Panc1 (cell line): ENCODE measurements around the gene DDX11. TPM values are rescaled to one million over a fixed set of nuclear protein-coding genes. Genes with fewer than 3 reads are reported as not detected.

Experiments used
- ATAC-seq: fragments of 200-7000 bp; cut with Tn5 transposase; 2 replicates; pipeline ENCODE4 v1.9.1; 2020; ENCODE audit warnings: mild to moderate bottlenecking, moderate library complexity
- BruUV-seq: library from RNA; stranded (reverse); fragments of 400-500 nt; replicated peaks from 2 replicates; lab custom pipeline; 2021; lab: Mats Ljungman, UMichigan
- CTCF ChIA-PET: fragments of 300-600 bp; sonication (Branson Sonifier 250); formaldehyde crosslinking; loops from one replicate; lab custom pipeline; 2022; ENCODE audit warnings: antibody characterized with exemption; lab: Charles Lee
- POLR2A ChIA-PET: fragments of 300-600 bp; sonication (Branson Sonifier 250); formaldehyde crosslinking; loops from one replicate; lab custom pipeline; 2022; ENCODE audit warnings: antibody characterized with exemption; lab: Charles Lee
- DNase-seq: peaks from one replicate; pipeline ENCODE4 v3.0.0-alpha.2; 2010; ENCODE audit warnings: low read depth, low spot score
- H3K27ac ChIP-seq: 2 replicates; pipeline ENCODE4 v1.5.1; 2011; ENCODE audit warnings: mild to moderate bottlenecking, low read length, inconsistent platforms
- H3K27me3 ChIP-seq: fragments of 200-500 bp; sonication (Bioruptor generic); 2 replicates; pipeline ENCODE4 v1.6.0; 2014; ENCODE audit warnings: low read length, inconsistent platforms; ENCODE audit not compliant: control insufficient read depth, insufficient read depth
- H3K36me3 ChIP-seq: fragments of 200-500 bp; sonication (Bioruptor generic); 2 replicates; pipeline ENCODE4 v1.5.1; 2014; ENCODE audit warnings: inconsistent platforms, mild to moderate bottlenecking, low read length, moderate library complexity; ENCODE audit not compliant: control insufficient read depth, insufficient read depth
- H3K4me1 ChIP-seq: 2 replicates; pipeline ENCODE4 v1.5.1; 2011; ENCODE audit warnings: inconsistent platforms, mild to moderate bottlenecking, low read length, moderate library complexity; ENCODE audit not compliant: control insufficient read depth, insufficient read depth
- H3K4me3 ChIP-seq, 2 experiments: 2 replicates each; pipeline ENCODE4 v1.5.1; 2011 to 2012; ENCODE audit warnings: low read depth in 2 of 2, low read length in 2 of 2, mild to moderate bottlenecking in 2 of 2, inconsistent platforms in 1 of 2, moderate library complexity in 1 of 2
- H3K9me3 ChIP-seq: fragments of 200-500 bp; sonication (Bioruptor generic); 2 replicates; pipeline ENCODE4 v1.5.1; 2014; ENCODE audit warnings: low read depth, mild to moderate bottlenecking, inconsistent platforms, low read length, moderate library complexity; ENCODE audit not compliant: control insufficient read depth, insufficient read depth
- POLR2AphosphoS5 ChIP-seq: IDR thresholded peaks from 2 replicates; pipeline ENCODE4 v1.6.1; 2012; ENCODE audit warnings: mild to moderate bottlenecking, low read depth, low read length, moderate library complexity
- SIN3A ChIP-seq: IDR thresholded peaks from 2 replicates; pipeline ENCODE4 v1.6.1; 2012; ENCODE audit warnings: low read depth, mild to moderate bottlenecking, low read length, moderate library complexity, borderline replicate concordance; ENCODE audit not compliant: insufficient read depth
- TCF7L2 ChIP-seq: IDR thresholded peaks from 2 replicates; pipeline ENCODE4 v1.6.1; 2011; ENCODE audit warnings: mild to moderate bottlenecking, low read depth, low read length, inconsistent platforms
- in situ Hi-C: cut with HindIII; loops from 2 replicates; pipeline ENCODE4 v1.10.0; 2016; ENCODE audit warnings: low sequenced_read_pairs, low pct_unique_long_range_greater_than_20kb
- intact Hi-C: fragments of 100-400 bp; cut with micrococcal nuclease; formaldehyde crosslinking; loops from one replicate; pipeline ENCODE4 v1.10.0; 2022; ENCODE audit not compliant: unreplicated experiment
- total RNA-seq: library from RNA; stranded (reverse); gene quantifications from one replicate; pipeline ENCODE4 v1.2.1, GENCODE V29; 2021; ENCODE audit not compliant: unreplicated experiment
- TF ChIP-seq, protein P1 (sequence below): fragments of 450-650 bp; IDR thresholded peaks from 2 replicates; pipeline ENCODE4 v1.5.1; 2017; ENCODE audit warnings: mild to moderate bottlenecking
- TF ChIP-seq, protein P2 (sequence below), 2 experiments: IDR thresholded peaks; 2 replicates each; pipeline ENCODE4 v1.6.1; 2011 to 2012; ENCODE audit warnings: low read depth in 2 of 2, control low read depth in 1 of 2, low read length in 1 of 2, mild to moderate bottlenecking in 1 of 2, moderate library complexity in 1 of 2; ENCODE audit not compliant: insufficient read depth in 1 of 2

DDX11 gene
- total RNA-seq, 1 experiment from 2014 or later = 96.2 TPM

DNA sequence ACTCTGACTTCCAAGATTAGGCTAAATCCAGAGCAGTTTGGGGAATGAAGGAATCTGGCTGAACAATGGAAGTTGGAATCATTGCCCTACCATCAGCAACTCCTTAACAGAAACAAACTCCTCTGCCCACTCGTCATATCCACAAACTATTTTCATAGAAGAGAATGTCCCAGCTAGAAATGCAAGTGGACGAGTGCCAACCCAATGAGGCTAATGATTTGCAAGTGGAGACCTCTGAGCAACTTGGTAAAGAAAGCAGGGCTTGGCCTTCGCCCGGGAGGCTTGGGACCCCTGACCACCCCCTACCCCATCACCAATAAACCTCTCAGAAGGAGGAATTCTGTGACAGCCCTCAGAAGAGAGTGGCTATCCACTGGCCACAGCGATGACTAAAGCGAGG is 40.0 kb upstream of the DDX11 start:
- ChIA-PET CTCF (no interaction called here), POLR2A (no interaction called here)
- no peak overlapping the region for H3K27ac ChIP-seq
- intact Hi-C loops = no loop called here
- no TSS peak for BruUV-seq
- H3K4me3 ChIP-seq = no peak overlapping the region
- no peak for TF ChIP-seq POLR2AphosphoS5
- TF ChIP-seq, protein P1, sequence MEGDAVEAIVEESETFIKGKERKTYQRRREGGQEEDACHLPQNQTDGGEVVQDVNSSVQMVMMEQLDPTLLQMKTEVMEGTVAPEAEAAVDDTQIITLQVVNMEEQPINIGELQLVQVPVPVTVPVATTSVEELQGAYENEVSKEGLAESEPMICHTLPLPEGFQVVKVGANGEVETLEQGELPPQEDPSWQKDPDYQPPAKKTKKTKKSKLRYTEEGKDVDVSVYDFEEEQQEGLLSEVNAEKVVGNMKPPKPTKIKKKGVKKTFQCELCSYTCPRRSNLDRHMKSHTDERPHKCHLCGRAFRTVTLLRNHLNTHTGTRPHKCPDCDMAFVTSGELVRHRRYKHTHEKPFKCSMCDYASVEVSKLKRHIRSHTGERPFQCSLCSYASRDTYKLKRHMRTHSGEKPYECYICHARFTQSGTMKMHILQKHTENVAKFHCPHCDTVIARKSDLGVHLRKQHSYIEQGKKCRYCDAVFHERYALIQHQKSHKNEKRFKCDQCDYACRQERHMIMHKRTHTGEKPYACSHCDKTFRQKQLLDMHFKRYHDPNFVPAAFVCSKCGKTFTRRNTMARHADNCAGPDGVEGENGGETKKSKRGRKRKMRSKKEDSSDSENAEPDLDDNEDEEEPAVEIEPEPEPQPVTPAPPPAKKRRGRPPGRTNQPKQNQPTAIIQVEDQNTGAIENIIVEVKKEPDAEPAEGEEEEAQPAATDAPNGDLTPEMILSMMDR = no peak
- TF ChIP-seq, protein P2, sequence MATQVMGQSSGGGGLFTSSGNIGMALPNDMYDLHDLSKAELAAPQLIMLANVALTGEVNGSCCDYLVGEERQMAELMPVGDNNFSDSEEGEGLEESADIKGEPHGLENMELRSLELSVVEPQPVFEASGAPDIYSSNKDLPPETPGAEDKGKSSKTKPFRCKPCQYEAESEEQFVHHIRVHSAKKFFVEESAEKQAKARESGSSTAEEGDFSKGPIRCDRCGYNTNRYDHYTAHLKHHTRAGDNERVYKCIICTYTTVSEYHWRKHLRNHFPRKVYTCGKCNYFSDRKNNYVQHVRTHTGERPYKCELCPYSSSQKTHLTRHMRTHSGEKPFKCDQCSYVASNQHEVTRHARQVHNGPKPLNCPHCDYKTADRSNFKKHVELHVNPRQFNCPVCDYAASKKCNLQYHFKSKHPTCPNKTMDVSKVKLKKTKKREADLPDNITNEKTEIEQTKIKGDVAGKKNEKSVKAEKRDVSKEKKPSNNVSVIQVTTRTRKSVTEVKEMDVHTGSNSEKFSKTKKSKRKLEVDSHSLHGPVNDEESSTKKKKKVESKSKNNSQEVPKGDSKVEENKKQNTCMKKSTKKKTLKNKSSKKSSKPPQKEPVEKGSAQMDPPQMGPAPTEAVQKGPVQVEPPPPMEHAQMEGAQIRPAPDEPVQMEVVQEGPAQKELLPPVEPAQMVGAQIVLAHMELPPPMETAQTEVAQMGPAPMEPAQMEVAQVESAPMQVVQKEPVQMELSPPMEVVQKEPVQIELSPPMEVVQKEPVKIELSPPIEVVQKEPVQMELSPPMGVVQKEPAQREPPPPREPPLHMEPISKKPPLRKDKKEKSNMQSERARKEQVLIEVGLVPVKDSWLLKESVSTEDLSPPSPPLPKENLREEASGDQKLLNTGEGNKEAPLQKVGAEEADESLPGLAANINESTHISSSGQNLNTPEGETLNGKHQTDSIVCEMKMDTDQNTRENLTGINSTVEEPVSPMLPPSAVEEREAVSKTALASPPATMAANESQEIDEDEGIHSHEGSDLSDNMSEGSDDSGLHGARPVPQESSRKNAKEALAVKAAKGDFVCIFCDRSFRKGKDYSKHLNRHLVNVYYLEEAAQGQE (IDR thresholded peaks at IDR 0.05; ENCODE audit: insufficient read depth in 1 of 2, low read depth in 2 of 2, low read length in 1 of 2) = no peak
- no peak for ATAC-seq
- no peaks in the 10 kb centered on the region for H3K36me3 ChIP-seq
- DNase-seq = no peak
- in situ Hi-C loops = no loop called here
- H3K27me3 ChIP-seq = no peaks in the 10 kb centered on the region
- H3K4me1 ChIP-seq = peaks cover 7% of the 10 kb centered on the region; the same call in 1 of the 2 replicates
- H3K9me3 ChIP-seq = no peaks in the 10 kb centered on the region

DNA sequence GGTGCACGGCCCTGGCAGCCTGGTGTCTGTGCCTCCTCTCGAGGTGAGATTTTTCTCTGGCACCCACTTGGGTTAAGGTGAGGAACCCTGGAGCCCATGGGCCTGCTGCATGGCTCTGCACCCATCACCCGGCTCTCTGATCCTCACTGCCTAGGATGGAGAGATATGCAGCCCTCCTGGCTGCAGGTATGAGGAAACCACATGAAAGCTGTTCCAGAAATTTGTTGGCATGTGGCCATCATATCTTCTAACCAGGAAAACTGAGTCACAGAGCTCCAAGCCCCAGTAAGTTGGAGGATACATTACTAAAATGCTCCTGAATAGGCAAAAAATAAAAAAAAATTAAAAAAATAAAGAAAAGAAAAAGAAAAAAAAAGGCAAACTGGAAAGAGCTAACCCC is 39.3 kb upstream of the DDX11 start:
- DNase-seq = no peak

More for the DNA sequence above, 39.3 kb upstream of the DDX11 start:
- H3K4me1 ChIP-seq = peaks cover 7% of the 10 kb centered on the region; the same call in 1 of the 2 replicates
- BruUV-seq = no TSS peak
- ChIA-PET CTCF (no interaction called here), POLR2A (interaction anchor here (0.6 kb wide), 1 partner anchor 1469 kb away, joined by 3 read pairs; no protein-coding TSS in a partner anchor)
- no peaks in the 10 kb centered on the region for H3K27me3 ChIP-seq
- H3K4me3 ChIP-seq = no peak overlapping the region
- H3K36me3 ChIP-seq = no peaks in the 10 kb centered on the region
- no peak overlapping the region for H3K27ac ChIP-seq
- intact Hi-C loops (no loop called here), in situ Hi-C loops (no loop called here)
- no peak for TF ChIP-seq POLR2AphosphoS5
- TF ChIP-seq, protein P1 = no peak
- TF ChIP-seq SIN3A = no peak
- TF ChIP-seq, protein P2 (IDR thresholded peaks at IDR 0.05; ENCODE audit: insufficient read depth in 1 of 2, low read depth in 2 of 2, low read length in 1 of 2) = no peak
- no peak for TF ChIP-seq TCF7L2
- H3K9me3 ChIP-seq = no peaks in the 10 kb centered on the region
- ATAC-seq = no peak
